Retinal pigment epithelial cell (primary cell): Measurements from ENCODE around the gene OLFML3.

Experiments
- DNase-seq: peaks from one replicate; pipeline ENCODE4 v3.0.0-alpha.2; 2010; ENCODE audit warnings: low read depth
- H3K4me3 ChIP-seq: 2 replicates; pipeline ENCODE4 v1.5.1; 2011; ENCODE audit warnings: mild to moderate bottlenecking, low read length, control low read depth, moderate library complexity
- TF ChIP-seq, protein P1 (sequence below): conservative IDR thresholded peaks from 2 replicates; pipeline ENCODE4 v1.5.1; 2011; ENCODE audit warnings: low read depth, low read length, control low read depth, inconsistent platforms

OLFML3 gene

GRCh38 chr1:113935176-113935575 is 44.1 kb upstream of the OLFML3 start:
- TF ChIP-seq, protein P1, sequence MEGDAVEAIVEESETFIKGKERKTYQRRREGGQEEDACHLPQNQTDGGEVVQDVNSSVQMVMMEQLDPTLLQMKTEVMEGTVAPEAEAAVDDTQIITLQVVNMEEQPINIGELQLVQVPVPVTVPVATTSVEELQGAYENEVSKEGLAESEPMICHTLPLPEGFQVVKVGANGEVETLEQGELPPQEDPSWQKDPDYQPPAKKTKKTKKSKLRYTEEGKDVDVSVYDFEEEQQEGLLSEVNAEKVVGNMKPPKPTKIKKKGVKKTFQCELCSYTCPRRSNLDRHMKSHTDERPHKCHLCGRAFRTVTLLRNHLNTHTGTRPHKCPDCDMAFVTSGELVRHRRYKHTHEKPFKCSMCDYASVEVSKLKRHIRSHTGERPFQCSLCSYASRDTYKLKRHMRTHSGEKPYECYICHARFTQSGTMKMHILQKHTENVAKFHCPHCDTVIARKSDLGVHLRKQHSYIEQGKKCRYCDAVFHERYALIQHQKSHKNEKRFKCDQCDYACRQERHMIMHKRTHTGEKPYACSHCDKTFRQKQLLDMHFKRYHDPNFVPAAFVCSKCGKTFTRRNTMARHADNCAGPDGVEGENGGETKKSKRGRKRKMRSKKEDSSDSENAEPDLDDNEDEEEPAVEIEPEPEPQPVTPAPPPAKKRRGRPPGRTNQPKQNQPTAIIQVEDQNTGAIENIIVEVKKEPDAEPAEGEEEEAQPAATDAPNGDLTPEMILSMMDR = no peak
- no peak overlapping the region for H3K4me3 ChIP-seq
- DNase-seq = no peak

DNA sequence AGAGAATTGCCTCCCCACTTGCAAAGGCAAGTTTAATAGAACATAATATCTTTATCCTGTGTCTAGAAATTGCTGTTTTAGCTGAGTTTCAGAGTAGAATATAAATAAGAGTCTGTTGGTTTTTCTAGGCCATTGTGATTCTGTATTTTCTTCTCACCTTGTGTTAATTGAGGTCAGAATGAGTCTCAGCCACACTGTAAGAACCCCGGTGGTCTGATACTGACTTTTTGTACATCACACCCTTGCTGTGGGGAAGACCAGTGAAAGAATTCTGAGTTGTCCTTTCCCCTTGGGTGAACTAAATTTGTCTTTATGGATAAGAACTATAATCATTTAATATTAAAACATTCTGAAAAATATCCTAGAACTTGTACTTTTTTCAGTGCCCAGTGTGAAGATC is 43.3 kb upstream of the OLFML3 start:
- TF ChIP-seq, protein P1 = no peak
- no peak overlapping the region for H3K4me3 ChIP-seq
- no peak for DNase-seq

GRCh38 chr1:113937146-113937545 is 42.1 kb upstream of the OLFML3 start:
- no peak overlapping the region for H3K4me3 ChIP-seq
- no peak for DNase-seq
- TF ChIP-seq, protein P1 = no peak

DNA sequence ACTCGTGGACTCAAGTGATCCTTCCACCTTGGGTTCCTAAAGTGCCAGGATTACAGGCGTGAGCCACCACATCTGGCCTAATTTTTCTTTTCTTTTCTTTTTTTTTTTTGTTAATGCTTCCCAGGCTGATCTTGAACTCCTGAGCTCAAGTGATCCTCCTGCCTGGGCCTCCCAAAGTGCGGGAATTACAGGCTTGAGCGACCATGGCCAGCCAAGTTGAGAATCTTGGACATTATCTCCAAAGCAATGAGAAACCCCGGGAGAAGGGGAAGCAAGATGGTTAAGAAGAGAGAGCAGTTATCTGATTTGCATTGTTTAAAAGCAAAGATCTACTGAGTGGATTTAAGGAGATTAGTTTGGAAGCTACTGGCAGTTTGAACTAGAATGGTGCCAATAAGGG is 41.1 kb upstream of the OLFML3 start:
- DNase-seq = no peak
- no peak overlapping the region for H3K4me3 ChIP-seq
- TF ChIP-seq, protein P1 = no peak

DNA sequence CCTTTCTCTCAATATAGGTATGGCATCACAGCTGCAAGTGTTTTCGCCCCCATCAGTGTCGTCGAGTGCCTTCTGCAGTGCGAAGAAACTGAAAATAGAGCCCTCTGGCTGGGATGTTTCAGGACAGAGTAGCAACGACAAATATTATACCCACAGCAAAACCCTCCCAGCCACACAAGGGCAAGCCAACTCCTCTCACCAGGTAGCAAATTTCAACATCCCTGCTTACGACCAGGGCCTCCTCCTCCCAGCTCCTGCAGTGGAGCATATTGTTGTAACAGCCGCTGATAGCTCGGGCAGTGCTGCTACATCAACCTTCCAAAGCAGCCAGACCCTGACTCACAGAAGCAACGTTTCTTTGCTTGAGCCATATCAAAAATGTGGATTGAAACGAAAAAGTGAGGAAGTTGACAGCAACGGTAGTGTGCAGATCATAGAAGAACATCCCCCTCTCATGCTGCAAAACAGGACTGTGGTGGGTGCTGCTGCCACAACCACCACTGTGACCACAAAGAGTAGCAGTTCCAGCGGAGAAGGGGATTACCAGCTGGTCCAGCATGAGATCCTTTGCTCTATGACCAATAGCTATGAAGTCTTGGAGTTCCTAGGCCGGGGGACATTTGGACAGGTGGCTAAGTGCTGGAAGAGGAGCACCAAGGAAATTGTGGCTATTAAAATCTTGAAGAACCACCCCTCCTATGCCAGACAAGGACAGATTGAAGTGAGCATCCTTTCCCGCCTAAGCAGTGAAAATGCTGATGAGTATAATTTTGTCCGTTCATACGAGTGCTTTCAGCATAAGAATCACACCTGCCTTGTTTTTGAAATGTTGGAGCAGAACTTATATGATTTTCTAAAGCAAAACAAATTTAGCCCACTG is 38.7 kb upstream of the OLFML3 start:
- no peak overlapping the region for H3K4me3 ChIP-seq
- DNase-seq = no peak
- TF ChIP-seq, protein P1 = no peak

DNA sequence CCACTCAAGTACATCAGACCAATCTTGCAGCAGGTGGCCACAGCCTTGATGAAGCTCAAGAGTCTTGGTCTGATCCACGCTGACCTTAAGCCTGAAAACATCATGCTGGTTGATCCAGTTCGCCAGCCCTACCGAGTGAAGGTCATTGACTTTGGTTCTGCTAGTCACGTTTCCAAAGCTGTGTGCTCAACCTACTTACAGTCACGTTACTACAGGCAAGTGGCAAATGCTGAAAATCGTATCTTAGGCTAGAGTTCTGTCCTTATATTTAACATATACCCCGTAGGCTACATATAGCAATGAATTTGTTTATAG is 38.1 kb upstream of the OLFML3 start:
- DNase-seq = no peak
- TF ChIP-seq, protein P1 = no peak
- no peak overlapping the region for H3K4me3 ChIP-seq

- TF ChIP-seq, protein P1 = no peak
- H3K4me3 ChIP-seq = no peak overlapping the region
- no peak for DNase-seq
Measured at GRCh38 chr1:113942527-113942926, 36.7 kb upstream of the OLFML3 start.
